Measurements from ENCODE around the gene MCRIP2.

Gene MCRIP2

DNA sequence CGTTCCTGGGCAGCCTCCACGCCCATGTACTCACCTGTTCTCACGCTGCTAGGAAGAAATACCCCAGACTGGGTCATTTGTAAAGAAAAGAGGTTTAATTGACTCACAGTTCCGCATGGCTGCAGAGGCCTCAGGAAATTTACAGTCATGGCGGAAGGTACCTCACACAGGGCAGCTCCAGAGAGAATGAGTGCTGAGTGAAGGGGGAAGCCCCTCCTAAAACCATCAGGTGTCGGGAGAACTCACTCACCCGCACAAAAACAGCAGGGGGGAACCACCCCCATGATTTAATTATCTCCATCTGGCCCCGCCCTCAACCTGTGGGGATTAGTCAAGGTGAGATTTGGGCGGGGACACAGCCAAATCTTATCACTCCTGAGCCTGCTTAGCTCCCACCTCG, 33.6 kb upstream of the MCRIP2 start:
- TF ChIP-seq, protein P1, sequence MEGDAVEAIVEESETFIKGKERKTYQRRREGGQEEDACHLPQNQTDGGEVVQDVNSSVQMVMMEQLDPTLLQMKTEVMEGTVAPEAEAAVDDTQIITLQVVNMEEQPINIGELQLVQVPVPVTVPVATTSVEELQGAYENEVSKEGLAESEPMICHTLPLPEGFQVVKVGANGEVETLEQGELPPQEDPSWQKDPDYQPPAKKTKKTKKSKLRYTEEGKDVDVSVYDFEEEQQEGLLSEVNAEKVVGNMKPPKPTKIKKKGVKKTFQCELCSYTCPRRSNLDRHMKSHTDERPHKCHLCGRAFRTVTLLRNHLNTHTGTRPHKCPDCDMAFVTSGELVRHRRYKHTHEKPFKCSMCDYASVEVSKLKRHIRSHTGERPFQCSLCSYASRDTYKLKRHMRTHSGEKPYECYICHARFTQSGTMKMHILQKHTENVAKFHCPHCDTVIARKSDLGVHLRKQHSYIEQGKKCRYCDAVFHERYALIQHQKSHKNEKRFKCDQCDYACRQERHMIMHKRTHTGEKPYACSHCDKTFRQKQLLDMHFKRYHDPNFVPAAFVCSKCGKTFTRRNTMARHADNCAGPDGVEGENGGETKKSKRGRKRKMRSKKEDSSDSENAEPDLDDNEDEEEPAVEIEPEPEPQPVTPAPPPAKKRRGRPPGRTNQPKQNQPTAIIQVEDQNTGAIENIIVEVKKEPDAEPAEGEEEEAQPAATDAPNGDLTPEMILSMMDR (IDR thresholded peaks at IDR 0.05; ENCODE audit: borderline replicate concordance, insufficient read depth, low read depth, low read length): no peak
- H3K4me3 ChIP-seq (ENCODE audit: low read depth, low read length): no peak overlapping the region

DNA sequence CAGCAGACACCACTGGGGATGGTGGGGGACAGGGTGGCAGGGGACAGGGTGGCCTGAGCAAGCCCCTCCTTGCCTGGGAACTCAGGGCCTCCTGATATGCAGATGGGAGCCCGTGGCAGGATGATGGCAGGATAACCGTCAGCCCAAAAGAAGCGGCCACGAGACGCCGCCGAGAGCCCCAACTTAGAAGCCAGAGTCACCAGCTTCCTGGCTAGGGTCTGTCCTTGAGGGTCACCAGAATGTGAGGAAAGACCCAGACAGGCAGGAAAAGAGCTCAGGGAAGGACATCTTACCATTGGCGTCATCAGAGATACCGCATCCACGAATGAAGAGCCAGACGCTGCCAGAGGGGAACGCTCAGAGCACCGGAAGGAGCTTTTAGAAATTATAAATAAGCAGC, 32.3 kb upstream of the MCRIP2 start:
- TF ChIP-seq, protein P1 (IDR thresholded peaks at IDR 0.05; ENCODE audit: borderline replicate concordance, insufficient read depth, low read depth, low read length): no peak
- H3K4me3 ChIP-seq (ENCODE audit: low read depth, low read length): no peak overlapping the region

DNA sequence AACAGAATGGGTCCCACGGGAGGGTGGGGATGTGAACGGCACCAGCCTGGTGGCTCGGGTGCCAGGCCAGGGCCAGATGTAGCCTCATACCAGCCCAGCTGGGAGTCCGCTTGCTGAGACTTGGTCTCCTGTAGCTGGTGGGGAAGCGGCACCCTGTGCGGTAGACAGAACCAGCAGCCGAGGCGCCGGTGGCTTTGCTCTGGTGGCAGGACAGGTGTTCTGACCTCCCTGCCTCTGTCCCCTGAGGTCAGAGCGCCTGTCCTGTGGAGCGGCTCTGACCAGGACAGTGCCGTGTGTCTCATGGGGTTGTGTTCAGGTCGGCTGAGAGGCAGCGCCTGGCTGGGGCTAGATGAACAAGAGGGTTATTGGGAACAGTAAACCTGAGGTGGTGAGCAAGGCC, 31.6 kb upstream of the MCRIP2 start:
- TF ChIP-seq, protein P1 (IDR thresholded peaks at IDR 0.05; ENCODE audit: borderline replicate concordance, insufficient read depth, low read depth, low read length): no peak
- no peak overlapping the region for H3K4me3 ChIP-seq (ENCODE audit: low read depth, low read length)

DNA sequence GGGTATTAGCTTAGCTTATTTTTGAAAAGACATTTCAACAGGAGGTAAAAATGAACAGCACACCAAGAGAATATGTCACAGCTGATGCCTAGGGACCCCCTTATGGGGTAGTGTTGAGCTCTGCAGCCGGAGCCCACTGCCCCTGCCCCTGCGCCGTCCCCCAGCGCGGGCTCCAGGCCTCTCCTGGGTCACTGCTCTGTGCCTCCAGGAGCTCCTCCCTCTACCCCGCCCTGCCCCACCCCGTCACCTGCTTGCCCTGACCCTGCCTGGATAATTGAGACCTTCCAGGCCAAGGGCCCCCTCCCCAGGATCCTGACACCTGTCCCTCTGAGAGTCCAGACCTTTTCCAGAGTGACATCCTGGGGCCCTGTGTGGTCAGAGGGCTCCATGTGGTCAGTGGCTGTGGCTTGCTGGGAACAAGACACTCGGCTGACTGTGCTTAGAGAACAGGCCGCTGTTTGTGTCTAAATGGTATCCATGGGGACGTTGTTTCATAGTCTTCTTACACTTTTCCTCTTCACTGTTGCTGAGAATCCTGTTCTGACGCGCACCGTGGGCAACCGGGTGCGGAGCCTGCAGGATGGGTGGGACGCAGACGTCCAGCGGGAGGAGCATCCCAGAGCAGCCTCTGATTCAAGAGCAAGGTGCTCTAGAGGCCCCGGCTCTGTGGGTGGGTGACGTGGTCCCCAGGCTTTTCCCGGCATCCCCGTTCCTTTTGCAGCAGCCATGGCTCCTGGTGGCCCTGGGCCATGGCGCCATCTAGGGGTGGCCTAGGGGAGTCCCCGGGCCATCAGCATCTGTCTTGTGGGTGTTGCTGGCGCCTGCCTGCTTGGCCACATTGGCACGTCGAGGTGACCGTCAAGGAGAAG, 30.9 kb upstream of the MCRIP2 start:
- no peak overlapping the region for H3K4me3 ChIP-seq (ENCODE audit: low read depth, low read length)
- TF ChIP-seq, protein P1 (IDR thresholded peaks at IDR 0.05; ENCODE audit: borderline replicate concordance, insufficient read depth, low read depth, low read length): peak; percentile 55; the same call in 1 of the 2 replicates

DNA sequence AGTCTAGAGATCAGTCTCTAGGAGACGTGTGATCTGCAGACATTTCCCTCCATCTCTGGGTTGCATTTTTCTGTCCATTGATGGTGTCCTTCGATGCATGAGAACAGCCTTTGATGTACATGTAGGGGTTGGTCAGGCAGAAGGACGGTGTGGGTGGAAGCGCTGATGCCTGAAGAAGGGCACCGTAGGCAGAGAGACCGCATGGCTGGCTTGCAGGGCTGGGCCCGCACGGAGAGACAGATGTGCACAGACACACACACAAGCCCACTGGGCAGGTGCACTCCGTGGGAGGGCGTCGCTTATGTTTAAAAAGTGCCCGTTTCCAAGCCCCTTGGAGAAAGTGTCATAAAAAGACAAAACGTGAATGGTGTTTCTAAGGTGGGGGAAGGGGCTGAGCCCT, 26.5 kb upstream of the MCRIP2 start:
- H3K4me3 ChIP-seq (ENCODE audit: low read depth, low read length): no peak overlapping the region
- TF ChIP-seq, protein P1 (IDR thresholded peaks at IDR 0.05; ENCODE audit: borderline replicate concordance, insufficient read depth, low read depth, low read length): no peak

DNA sequence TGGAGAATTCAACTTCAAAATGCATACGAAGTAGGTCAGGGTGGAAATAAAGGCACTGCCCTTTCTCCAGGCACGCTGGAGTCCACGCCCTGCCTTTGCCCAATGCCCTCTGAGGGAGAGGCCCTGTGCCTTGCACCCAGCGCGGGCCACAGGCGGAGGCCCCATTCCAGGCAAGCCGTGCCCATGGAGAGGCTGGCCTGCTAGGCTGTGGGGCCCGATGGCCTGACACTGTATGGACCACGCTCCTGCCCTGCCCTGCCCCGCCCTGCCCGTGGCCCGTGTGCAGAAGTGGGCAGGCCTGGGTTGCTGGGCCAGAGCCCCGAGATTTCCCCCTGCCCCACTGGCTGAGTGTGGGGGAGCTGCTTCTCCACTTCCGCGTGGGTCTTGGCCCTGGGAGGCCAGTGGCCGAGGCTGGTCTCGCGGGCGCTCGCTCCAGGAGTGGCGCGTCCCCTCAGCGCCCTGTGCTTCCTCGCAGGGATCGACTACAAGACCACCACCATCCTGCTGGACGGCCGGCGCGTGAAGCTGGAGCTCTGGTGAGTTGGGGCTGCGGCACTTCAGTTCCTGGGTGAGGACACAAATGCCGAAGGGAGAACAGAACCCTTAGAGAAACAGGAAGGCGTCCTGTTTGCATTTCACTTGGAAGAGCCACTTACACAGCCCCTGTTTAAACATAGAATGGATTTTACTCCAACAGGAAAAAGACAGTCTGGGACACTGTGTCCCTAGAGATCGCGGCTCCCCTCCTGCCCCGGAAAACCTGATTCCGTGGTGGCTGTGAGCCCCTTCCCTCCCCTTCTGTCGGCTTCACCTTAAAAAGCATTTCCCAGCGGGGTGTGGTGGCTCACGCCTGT, 24.7 kb upstream of the MCRIP2 start:
- no peak overlapping the region for H3K4me3 ChIP-seq (ENCODE audit: low read depth, low read length)
- TF ChIP-seq, protein P1 (IDR thresholded peaks at IDR 0.05; ENCODE audit: borderline replicate concordance, insufficient read depth, low read depth, low read length): no peak

All from GM12875 (cell line).